GM18517 (cell line): Measurements from ENCODE around the gene ATP2B2.

Experiments used
- ATAC-seq: cut with Tn5 transposase; IDR thresholded peaks from one replicate; pipeline ENCODE4 v1.9.1; 2021; ENCODE audit warnings: mild to moderate bottlenecking, moderate library complexity; ENCODE audit not compliant: unreplicated experiment

ATP2B2 gene

DNA sequence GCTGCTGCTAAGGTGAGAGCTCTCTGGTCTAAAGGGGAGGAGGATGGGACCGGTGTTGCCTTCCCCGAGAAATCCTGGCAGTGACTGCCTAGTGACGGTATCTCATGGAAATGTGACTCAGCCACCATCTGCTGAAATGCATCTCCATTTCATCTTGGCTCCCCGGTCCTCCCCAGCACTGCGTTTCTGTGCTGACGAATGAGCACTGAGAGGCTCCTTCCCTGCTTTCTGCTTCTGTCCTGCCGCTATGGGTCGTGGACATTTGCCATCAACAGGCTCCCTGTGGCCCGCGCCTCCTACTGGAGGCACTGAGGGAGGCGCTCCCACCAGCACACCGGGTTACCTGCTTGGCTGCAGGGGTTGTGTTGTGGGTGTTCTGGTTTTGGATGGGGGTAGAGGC lies 170.9 kb downstream of the ATP2B2 start:
- ATAC-seq = no peak

DNA sequence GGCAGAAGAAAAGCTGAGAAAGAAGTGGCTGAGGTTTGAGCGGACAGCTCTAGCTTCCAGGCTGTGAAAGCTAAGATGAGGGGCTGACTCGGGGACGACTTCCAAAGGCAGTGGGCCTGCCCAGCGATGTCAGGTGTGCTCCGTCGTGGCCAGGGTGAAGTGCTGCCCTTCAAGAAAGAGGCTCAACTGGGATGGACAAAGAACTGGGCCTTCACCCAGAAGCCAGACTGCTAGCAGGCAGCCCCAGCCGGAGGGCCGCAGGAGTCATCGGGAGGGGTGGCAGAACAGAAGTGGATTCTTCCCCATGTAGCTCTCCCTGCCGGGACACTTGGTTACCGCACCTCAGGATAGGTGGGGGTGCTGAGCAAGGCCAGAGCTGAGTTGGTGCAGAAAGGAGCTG lies 171.3 kb downstream of the ATP2B2 start:
- ATAC-seq = no peak

DNA sequence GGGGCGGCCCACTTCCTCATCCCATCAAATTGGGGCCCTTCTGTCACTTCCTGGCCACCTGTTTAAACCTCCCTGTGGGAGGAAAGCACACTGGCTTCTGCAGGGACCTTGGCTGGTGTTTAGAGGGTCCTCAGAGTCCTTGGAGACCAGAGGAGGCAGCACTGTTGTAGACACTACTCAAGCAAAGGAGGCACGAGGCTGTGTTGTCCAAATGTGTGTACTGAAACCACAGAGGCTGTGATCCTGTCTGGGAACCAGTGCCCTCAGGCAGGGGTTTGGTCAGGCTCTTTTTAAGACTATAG lies 172.1 kb downstream of the ATP2B2 start:
- no peak for ATAC-seq

DNA sequence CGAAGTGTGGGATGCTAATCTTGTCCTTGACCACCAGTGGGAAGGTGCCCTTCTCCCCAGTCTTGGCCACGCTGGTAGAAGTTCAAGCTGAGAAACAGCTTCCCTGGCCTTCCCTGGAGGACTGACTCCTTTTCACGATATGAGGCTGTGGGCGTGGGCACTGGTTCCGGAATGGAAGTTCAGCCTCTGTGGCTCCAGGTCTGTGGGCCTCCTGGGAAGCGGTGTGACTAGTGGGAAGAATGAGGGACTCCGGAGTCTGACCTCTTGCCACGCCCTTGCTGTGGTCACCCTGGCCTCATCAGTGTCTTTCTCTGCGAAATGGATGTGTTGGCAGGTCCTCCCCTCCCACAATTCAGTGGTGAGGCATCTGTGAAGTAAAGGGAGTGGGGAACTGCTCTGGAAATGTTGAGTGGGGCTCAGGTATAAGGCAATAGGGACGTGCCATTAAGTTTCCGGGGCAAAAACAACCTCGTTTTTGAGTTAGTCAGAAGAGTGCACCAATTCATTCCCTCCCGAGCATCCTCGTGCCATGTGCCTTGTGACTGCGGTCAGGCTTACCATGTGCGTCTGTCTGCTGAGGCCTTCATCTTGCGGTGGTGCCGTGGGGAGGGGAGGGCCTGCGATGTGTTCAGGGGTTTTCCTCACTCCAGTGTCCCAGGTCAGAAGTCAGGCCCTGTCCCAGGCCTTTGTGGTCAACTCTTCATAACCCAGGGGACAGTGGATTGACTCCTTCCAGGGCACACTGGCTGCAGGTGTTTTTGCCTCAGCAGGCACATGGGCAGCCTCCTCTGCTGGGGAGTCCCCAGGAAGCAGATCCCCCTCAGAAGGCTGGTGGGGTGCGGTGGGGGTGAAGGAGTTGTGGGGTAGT lies 172.7 kb downstream of the ATP2B2 start:
- ATAC-seq = no peak

DNA sequence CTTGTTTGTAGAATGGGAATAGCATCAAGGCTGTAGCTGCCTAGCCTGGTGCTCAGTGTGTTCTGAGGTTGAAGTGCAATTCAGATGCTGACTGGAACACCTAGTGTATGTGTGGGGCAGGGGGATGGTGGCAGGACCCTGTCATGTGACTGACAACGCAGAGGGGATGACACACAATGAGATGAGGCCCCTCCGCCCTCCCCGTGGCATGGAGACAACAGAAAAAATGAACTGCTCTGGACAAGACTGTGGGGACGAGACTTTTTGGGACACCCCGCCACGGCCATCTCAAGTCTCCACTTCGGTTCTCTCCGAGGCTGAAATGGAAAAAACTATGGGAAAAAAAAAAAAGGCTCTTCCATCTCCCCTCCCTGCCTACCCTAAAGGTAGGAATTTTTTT lies 174.1 kb downstream of the ATP2B2 start:
- ATAC-seq = no peak

DNA sequence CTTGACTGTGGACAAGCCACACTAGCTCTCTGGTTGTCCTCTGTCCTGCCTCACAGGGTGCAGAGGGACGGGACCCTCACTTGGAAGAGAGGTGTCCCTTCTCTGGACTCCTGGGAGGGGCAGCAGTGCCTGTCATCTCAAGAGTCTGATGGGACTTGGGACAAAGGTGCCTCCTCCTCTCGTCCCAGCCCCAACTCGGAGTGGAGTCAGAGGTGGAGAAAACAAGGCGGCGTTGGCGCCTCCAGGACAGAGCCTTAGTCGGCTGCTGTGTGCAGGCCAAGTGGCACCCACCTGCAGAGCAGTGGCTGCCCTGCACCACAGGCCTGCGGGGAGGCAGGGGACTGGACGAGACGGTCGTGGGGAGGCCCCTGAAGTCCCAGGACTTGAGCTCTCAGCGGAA lies 175.1 kb downstream of the ATP2B2 start:
- ATAC-seq = no peak

DNA sequence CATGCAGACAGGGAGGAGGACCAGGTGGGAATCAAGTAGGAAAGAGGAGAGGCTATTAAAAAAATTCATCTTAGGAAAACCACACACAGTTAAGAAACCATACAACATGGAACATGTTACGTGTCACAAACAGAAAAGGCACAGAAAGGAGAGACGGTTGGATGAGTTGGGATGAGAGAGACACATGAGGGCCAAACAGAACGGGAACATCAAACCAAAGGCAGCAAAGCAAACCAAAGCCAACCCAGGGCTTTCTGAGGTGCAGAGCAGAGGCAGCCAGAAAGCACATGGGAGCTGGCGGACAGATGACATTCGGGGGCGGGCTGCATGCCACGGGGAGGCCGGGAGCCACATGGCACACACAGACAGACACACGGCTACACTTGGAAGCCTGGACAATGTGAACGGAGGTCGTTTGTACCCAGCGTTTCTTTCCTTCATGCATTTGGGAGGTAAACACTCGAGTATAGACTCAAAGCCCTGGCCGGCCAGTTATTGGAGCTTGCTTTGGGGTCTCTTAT lies 175.8 kb downstream of the ATP2B2 start:
- no peak for ATAC-seq

DNA sequence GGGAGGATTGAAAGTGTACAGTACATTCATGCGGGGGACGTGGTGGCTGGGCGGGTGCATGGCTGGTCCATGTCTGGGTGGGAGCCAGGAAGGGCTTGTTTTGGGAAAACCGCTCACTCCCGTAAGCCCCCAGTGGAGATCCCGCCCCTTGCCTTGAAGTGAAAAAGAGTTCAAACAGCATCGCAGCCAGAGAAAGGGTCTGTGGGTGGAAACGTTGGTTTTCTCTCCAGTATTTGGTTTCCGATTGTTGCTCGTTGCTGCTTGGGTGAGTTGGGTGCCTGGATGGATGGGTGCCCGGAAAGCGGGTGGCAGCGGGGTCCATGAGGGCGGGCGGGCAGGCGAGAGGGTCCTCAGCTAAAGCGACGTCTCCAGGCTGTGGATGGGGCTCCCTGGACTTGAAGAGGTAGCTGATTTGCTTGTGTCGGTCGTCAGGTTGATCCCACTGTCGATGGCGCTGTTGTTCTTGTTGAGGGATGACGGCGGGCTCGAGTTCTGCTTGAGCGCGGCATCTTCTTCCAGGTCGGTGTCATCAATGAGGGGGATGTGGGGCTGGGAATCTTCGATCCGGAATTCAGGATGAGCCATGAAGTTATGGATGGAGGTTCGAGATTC lies 176.8 kb downstream of the ATP2B2 start:
- ATAC-seq = no peak

DNA sequence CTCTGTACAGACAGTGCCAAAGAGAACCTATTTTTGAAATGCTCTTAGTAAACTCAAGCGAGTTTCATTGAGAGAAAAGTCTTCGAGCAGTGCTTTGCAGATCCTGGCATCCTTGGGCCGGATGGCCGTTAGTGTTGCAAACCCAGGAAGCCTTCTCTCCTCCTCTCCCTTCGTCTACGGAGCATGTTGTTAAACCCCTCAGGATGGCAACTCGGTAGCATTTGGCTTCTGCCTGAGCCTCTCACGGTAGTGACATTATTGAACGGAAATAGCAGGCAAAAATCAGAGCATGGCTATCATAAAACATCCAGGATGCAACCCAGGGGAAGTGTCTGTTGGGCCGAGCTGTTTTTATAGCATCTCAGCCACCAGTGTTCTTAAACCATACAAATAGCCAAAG lies 177.8 kb downstream of the ATP2B2 start:
- ATAC-seq = no peak

DNA sequence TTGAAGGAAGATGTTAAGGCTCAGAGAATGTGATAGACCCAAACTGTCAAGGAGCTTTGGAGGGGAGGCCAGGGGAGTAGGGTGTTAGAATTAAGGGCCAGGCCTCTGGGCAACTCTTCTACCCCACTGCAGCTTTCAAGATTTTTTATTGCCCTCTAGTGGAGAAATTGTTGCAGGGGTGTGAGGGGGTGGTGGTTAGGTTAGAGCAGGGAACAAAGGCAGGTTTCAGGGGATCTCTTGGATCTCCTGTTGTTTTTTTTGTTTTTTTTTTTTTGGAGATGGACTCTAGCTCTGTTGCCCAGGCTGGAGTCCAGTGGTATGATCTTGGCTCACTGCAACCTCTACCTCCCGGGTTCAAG lies 183.1 kb downstream of the ATP2B2 start:
- ATAC-seq = no peak

DNA sequence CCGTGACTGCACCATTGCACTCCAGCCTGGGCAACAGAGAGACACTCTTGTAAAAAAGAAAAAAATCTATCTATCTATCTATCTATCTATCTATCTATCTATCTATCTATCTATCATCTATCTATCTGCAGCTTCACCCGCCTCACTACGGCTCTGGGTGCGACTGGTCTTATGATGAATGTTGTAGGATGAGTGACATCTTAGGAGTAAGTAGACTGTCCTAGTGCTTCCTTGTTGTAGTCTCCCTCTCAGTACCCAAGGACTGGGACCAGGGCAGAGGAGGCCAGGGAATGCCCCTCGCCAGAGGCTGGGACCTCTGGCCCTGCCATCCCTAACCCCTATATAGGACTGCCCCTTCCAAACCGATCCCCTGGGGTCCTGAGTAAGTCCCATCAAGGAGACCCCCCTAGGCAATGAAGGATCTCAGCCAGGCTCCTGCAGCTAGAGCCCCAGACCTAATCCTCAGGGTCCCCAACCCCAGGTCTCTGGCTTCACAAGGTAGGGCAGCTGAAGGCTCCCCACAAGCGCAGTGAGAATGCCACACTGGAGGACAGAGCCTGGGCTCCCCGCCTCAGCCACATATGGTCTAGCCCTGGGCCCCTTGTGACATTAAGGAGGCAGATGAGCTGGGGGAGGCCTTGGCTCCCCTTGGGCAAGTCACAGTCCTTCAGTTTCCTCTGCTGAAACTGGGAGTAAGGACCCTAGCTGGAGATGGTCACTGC lies 183.6 kb downstream of the ATP2B2 start:
- no peak for ATAC-seq

DNA sequence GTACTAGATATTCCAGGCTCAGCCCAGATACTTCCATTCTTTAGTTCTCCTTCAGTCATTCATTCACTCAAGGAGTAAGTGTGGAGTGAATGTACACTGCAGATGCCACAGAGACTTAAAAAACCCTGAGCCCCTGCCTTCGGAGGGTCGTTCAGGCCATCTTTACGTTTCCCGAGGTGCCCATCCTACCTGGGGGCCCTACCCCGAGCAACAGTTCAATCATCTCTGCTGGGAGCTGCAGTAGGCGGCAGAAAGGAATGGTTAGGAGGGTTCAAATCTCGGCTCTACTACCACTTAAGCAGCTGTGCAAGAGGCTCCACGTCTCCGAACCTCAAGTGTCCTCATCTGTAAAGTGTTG lies 185.1 kb downstream of the ATP2B2 start:
- no peak for ATAC-seq

DNA sequence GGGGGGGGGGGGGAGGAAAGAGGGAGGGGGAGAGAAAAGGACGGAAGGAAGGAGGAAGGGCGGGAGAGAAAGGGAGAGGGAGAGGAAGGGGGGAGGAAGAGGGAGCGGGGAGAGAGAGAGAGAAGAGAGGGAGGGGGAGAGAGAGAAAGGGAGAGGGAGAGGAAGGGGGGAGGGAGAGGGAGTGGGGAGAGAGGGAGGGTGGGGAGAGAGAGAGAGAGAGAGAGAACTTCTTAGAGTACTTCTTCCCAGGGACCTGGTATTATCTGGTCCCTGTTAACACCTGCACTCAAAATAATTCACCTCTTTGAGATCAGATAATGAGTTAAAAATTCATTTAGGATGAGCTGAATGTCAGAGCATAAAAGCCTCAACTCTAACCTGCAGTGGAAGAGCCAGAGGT lies 185.6 kb downstream of the ATP2B2 start:
- ATAC-seq = no peak

DNA sequence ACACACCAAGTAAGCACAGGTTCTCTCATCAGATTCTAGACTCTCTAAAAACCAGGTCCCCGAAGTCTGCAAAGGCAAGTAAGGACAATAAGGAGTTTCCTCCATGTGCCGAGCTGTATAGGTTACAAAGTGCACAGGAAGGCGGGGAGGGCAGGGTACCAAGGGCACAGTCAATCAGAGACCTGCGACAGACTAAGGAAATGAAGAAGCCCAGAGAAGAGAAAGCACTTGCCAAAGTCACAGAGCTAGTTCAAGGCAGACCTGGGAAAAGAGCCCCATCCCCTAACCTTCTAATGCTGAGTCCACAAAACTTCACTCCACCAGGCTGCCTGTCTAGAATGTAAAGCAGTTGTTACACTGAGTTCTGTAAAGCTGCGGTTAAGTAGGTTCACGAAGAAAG lies 186.1 kb downstream of the ATP2B2 start:
- ATAC-seq = no peak

DNA sequence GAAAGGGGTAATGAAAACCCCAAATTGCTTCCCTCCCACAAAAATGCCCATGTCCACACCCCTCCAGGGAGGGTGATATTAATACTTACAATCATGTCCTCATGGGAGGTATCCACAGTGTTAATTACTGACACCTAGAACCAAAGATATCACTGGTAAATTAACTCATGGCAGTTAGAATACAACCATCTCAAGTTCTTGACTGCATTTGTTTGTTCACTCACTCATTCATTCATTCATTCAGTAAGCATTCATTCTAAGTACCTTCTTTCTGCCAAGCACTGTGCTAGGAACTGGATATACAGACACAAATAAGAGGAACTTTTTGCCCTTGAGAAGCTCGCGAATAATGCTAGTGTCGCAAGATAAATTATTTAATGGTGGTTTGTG lies 187.4 kb downstream of the ATP2B2 start:
- ATAC-seq = no peak

DNA sequence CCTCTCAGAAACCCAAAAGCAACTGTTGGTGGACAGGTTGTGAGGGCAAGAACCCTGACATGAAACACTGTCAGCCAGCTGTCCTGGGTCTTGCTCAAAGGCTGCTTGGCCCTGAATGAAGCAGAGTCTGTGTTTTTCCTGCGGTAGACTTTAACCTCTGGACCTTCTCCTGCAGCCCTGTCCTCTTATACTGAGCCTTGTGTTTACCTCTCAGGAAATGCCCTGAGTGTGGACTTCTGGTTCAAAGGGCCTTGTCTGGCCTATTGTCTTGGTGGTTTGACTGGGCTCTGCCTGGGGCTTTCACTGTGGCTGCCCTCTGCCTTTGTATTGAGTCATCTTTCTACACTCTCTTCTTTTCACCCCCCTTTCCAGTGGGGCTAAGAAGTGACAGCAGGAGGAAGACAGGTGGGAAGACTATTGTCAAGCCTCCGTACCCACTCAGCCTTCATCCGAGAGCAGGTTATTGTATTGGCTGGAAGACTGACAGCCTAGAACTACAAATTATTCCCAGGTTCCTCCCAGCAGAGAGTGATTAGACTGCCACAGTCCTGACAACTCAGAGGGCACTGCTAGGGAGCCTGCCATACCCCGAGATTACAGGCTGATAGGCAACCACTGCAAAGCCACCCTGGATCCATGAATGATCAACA lies 187.9 kb downstream of the ATP2B2 start:
- ATAC-seq = no peak

DNA sequence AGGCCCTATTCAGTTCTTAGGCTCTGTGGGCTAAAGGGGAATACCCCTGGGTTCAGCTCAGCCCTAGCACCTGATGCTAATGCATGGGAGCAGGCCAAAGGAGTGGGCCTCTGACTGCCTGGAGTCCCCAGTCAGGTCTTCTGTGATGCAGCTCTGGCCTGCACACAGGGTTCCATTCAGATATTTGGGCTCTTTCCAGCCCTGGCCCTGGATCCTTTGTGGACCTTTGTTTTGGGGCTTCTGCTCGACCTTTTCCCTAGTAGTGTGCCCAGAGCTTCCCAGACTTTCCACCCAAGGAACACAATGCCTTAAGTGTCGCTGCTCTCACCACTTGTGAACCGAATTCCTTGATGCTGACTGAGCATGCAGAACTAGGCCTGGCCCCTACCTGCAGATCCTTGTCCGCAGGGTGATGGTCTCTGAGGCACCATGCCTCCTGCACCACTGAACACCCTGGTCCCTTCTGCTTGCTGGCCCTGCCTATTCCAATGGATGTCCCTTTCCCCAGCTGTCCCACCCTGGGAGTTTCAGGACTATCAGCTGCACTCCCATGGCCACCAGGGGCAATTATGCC lies 189.5 kb downstream of the ATP2B2 start:
- ATAC-seq = no peak

DNA sequence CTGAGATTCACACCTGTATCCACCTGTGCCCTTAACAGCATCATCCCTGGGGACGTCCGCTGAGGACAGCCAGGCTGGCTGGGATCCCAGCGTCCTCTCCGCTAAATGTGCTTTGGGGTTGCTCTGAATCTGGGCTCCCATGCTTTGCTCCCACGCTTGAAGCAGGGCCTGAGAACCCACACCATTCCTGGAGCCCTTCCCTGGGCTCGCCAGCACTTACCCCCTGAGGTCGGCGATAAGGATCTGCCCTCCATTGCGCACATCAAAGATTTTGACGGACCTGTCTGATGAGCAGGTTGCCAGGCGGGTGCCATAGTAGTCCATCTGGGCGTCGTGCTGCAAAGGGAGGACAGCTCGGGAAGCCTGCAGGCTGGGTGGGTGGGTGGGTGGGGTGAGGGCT lies 190.3 kb downstream of the ATP2B2 start:
- no peak for ATAC-seq

DNA sequence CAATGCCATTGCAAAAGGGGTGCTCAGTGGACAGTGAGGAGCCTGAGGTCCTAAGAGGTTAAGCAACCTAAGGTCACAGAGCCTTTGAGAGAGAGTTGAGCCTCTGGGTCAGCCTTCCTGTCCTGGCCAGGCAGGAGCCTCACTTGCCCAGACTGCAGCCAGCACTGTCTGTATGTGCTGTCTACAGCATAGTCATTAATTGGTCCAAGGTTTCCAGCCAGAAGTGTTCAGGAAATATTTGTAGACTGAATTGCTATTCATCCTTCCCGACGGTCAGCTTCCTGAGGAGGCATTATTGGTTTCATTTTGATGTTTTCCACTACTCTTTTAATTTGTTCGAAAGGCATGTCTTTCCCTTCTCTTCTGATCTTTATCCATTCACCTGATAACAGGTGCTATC lies 192.5 kb downstream of the ATP2B2 start:
- no peak for ATAC-seq

DNA sequence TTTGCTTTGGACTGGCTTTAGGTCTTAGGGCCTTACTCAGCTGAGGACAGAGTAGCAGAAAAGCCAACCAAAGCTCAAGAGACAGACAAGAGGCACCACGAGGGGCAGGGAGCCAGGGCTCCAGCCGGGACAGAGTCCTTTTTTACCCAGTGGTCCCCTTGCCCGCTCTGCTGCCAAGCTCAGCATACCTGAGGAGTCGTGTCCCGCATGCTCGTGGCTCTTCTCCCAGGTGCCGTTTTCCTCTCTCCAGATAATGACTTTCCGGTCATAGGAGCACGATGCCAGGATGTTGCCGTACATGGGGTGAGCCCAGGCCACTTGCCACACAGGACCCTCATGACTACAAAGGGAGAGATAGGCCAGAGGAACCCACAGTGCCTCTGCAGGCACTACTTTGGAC lies 193.0 kb downstream of the ATP2B2 start:
- no peak for ATAC-seq

DNA sequence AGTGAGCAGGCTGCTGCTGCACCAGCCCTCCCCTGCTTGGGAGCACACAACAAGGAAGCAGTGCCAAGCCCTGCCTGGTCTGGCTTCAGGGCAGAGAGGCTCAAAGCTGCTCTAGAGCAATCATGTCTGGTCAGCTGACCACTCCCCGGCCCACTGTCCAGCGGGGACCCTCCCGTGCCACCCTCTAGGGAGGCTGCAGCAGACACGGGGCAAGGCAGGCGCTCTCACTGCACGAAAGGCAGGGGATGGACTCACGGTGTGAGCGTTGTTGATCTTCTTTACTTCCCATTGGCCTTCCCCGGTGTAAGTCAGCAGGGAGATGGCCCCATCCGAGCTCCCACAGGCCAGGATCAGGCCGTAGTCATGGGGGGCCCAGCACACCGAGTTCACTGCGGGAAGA lies 193.7 kb downstream of the ATP2B2 start:
- no peak for ATAC-seq
